Pancreas (tissue), 10 donors: Measurements from ENCODE around the gene C6orf136. TPM values are rescaled to one million over a fixed set of nuclear protein-coding genes. Genes with fewer than 3 reads are reported as not detected.

Source experiments
- ATAC-seq, 4 donors: fragments of 200-7000 bp; cut with Tn5 transposase; one replicate each; pipeline versions ENCODE4 v1.8.0 to v1.9.1; 2020; ENCODE audit warnings: mild to moderate bottlenecking in 4 of 4, moderate library complexity in 4 of 4
- DNase-seq, 6 donors: peaks; one replicate each; pipeline ENCODE4 v3.0.0-alpha.2; 2020
- FAIRE-seq: peaks from 2 replicates; lab custom pipeline; 2012; peaks lifted over from hg19 to GRCh38; lab: Jason Lieb, UNC
- H3K27ac ChIP-seq, 4 donors: fragments of 200-600 bp; sonication (generic); 1 replicate in 3 of 4; 2 replicates in 1 of 4; pipeline versions ENCODE4 v1.5.0 to v1.8.0; 2020
- H3K27me3 ChIP-seq, 4 donors: fragments of 200-600 bp; one replicate each; pipeline ENCODE4 v1.8.0; 2021
- H3K36me3 ChIP-seq, 3 donors: fragments of 200-600 bp; sonication (generic) in 1 of 3; one replicate each; pipeline versions ENCODE4 v1.5.0 to v1.8.0; 2020 to 2021
- H3K4me1 ChIP-seq, 3 donors: fragments of 200-600 bp; one replicate each; pipeline ENCODE4 v1.8.0; 2021
- H3K4me3 ChIP-seq, 4 donors: fragments of 200-600 bp; sonication (generic) in 2 of 4; one replicate each; pipeline versions ENCODE4 v1.5.0 to v1.8.0; 2020 to 2021
- H3K9me3 ChIP-seq, 4 donors: fragments of 200-600 bp; one replicate each; pipeline ENCODE4 v1.8.0; 2021
- WGBS, 2 donors: extraction: QIAGEN DNeasy Blood & Tissue Kit; methylation state at CpG; one replicate each; pipeline ENCODE4 v1.1.7; 2013; 5-methylcytosine and 5-hydroxymethylcytosine counted together
- intact Hi-C, 3 donors: fragments of 100-400 bp; cut with DNase I; formaldehyde crosslinking; loops; one replicate each; pipeline versions ENCODE4 v1.11.1 to v1.14.2; 2022
- polyA plus RNA-seq, 2 donors: library from polyadenylated mRNA; stranded (reverse); fragments of 200-250 nt; gene quantifications; one replicate each; pipeline ENCODE4 v1.2.3, GENCODE V29; 2013
- total RNA-seq, 6 donors: library from RNA; stranded (reverse); fragmentation: NEBNext Ultra II Directional in 4 of 6; extraction: Animal tissue kit (Norgen Biotek cat#: 25700) in 4 of 6; gene quantifications; one replicate each; pipeline versions ENCODE4 v1.2.1 to v1.2.4, GENCODE V29; 2021 to 2023
- TF ChIP-seq, protein P1 (sequence below), 4 donors: fragments of 200-600 bp; sonication (generic) in 3 of 4; IDR thresholded peaks; one replicate each; pipeline versions ENCODE4 v1.5.0 to v1.8.0; 2021; ENCODE audit warnings: antibody characterized with exemption in 4 of 4
- donor health status: healthy with polysubstance abuse.
- donor health status: DM: no; HTN: no; CAD: no; lungs with moderate emphysema.
- donor health status: DM: no; HTN: no; CAD: no.
- donor health status: control.
- donor health status: control.
- donor health status: Bipolar disorder and iron deficiency.
- donor health status: DM: yes; HTN: yes; CAD: no.
- donor health status: DM: no; HTN: no; CAD: no.
- donor health status: DM: no; HTN: no; CAD: no.
- donor health status: DM: yes; HTN: yes; CAD: no.

Gene C6orf136
- total and polyA plus RNA-seq, 8 donors: 7.9 to 57.1 (median 11.7) TPM

DNA sequence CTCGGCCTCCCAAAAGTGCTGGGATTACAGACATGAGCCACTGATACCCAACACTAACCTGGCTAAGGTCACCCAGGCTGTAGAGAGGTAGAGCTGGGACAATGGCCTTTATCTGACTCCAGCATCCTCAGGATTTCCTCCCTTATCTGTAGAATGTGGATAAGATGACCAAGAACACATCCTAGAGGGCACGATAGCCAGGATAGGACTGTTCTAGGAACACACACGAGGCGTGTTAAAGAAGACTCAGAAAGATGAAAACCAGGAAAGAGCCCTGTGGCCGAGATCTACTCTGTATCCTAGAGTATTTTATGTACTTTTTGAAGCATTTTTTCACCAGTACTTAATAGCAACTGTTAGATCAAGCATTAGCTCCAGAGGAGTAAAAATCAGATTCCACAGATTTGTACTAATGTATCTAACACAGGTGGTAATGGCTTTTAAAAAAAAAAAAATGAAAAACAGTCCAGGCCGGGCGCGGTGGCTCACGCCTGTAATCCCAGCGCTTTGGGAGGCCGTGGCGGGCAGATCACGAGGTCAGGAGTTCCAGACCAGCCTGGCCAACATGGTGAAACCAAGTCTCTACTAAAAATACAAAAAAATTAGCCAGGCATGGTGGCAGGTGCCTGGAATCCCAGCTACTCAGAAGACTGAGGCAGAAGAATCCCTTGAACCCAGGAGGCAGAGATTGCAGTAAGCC is 47.2 kb upstream of the C6orf136 start:
- TF ChIP-seq, protein P1, sequence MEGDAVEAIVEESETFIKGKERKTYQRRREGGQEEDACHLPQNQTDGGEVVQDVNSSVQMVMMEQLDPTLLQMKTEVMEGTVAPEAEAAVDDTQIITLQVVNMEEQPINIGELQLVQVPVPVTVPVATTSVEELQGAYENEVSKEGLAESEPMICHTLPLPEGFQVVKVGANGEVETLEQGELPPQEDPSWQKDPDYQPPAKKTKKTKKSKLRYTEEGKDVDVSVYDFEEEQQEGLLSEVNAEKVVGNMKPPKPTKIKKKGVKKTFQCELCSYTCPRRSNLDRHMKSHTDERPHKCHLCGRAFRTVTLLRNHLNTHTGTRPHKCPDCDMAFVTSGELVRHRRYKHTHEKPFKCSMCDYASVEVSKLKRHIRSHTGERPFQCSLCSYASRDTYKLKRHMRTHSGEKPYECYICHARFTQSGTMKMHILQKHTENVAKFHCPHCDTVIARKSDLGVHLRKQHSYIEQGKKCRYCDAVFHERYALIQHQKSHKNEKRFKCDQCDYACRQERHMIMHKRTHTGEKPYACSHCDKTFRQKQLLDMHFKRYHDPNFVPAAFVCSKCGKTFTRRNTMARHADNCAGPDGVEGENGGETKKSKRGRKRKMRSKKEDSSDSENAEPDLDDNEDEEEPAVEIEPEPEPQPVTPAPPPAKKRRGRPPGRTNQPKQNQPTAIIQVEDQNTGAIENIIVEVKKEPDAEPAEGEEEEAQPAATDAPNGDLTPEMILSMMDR (IDR thresholded peaks at IDR 0.05): no peak
- H3K9me3 ChIP-seq: no peaks in the 10 kb centered on the region
- H3K27me3 ChIP-seq: no peaks in the 10 kb centered on the region
- DNase-seq (no peak), ATAC-seq (peak in 1 of 4 donors; percentile 4), FAIRE-seq (no peak)
- WGBS, 2 donors: 67 to 78% methylated on average over 13 of the region's 13 CpGs
- no peak overlapping the region for H3K4me3 ChIP-seq
- H3K27ac ChIP-seq: no peak overlapping the region
- no peaks in the 10 kb centered on the region for H3K4me1 ChIP-seq
- intact Hi-C loops: no loop called here
- peaks cover 26 to 45% (median 39%) of the 10 kb centered on the region in 3 donors for H3K36me3 ChIP-seq

DNA sequence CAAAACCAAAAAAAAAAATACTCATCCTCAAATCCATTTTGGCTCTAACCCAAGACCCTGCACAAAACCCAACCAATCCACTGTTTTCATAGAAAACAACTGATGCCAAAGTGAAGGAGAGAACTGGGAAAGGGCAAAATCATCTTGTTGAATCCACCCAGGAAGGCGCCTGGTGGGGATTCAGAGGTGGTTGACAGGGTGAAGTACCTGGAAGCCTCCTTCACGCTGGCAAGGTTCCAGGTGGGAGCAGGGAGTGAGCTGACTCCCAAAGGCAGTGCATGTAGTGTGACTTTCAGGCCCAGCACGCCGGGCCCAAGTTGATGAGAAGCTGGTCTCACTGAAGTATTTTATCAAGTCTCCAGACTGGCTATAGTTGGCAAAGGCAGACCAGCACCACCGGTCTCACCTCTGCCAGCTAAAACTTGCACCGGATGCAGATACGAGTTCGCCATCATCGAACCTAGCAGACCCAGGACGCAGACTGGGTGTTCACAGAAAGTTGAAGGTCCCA is 46.4 kb upstream of the C6orf136 start:
- WGBS, 2 donors: 77 to 78% methylated on average over 10 of the region's 10 CpGs
- DNase-seq: peak in 3 of 6 donors; percentile 69 to 81 (median 69)

DNA sequence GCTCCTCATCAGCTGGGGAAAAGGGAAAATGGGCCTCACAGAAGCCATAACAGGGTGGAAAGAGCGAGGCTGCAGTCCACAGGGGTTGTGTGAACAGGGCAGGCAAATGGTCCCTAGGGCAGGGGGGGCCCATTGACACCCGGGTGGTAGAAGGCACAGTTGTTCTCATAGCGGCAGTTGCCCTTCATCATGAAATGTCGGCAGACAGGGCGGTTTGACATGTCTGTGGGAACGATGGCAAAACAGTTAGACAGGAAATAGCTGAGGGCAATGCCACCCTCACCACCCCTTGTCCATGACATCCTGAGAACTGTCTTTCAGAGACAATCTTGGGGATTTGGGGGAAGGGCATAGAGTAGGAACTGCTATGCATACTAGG is 45.5 kb upstream of the C6orf136 start:
- Histone ChIP-seq H3K27ac (no peak overlapping the region), H3K36me3 (peaks cover 36 to 59% (median 56%) of the 10 kb centered on the region in 3 donors), H3K9me3 (no peaks in the 10 kb centered on the region), H3K4me3 (no peak overlapping the region), H3K4me1 (no peaks in the 10 kb centered on the region), H3K27me3 (no peaks in the 10 kb centered on the region)
- no peak for FAIRE-seq
- no peak for DNase-seq
- intact Hi-C loops: no loop called here
- WGBS, 2 donors: 68 to 69% methylated on average over 6 of the region's 6 CpGs
- TF ChIP-seq, protein P1 (IDR thresholded peaks at IDR 0.05): no peak
- ATAC-seq: no peak

More for the DNA sequence above, 46.4 kb upstream of the C6orf136 start:
- H3K4me1 ChIP-seq: no peaks in the 10 kb centered on the region
- H3K27ac ChIP-seq: no peak overlapping the region
- no peak overlapping the region for H3K4me3 ChIP-seq
- H3K9me3 ChIP-seq: no peaks in the 10 kb centered on the region
- TF ChIP-seq, protein P1 (IDR thresholded peaks at IDR 0.05): no peak
- peaks cover 33 to 51% (median 46%) of the 10 kb centered on the region in 3 donors for H3K36me3 ChIP-seq
- intact Hi-C loops: no loop called here
- ATAC-seq (no peak), FAIRE-seq (no peak)
- H3K27me3 ChIP-seq: no peaks in the 10 kb centered on the region

DNA sequence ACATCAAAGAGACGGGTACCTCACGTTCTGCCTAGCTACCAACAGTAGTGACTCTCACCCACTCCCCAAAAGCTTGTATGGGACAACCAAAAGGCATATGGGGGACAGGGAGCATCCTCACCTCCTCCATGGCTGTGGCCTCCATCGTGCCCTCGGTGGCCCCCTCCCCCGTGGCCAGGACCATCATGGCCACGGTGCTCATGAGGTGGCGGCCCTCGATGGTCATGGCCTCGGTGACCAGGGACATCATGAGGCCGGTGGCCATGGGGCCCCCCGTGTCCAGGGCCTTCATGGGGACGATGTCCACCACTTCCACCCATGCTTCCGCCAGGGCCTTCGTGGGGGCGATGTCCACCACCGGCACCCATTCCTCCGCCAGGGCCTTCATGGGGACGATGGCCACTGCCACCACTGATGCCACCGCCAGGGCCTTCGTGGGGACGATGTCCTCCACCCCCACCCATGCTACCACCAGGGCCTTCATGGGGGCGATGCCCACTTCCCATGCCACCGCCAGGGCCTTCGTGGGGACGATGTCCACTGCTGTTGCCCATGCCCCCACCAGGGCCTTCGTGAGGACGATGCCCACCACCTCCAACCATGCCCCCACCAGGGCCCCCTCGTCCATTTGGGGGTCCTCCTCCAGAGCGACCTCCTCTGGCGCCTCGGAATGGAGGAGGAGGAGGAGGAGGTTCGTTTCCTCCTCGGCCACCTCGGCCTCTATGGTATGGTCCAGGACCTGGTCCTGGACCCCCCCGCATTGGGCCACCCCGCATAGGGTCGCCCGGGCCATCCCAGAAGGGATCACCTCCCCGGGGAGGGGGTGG is 44.9 kb upstream of the C6orf136 start:
- DNase-seq: peak in 1 of 6 donors; percentile 54
- intact Hi-C loops: no loop called here
- Histone ChIP-seq H3K4me1 (no peaks in the 10 kb centered on the region), H3K27ac (no peak overlapping the region), H3K9me3 (no peaks in the 10 kb centered on the region), H3K36me3 (peaks cover 42 to 62% (median 61%) of the 10 kb centered on the region in 3 donors), H3K4me3 (no peak overlapping the region), H3K27me3 (no peaks in the 10 kb centered on the region)
- FAIRE-seq: no peak
- 89 to 90% methylated on average over 39 of the region's 39 CpGs for whole genome bisulfite sequencing, 2 donors
- TF ChIP-seq, protein P1 (IDR thresholded peaks at IDR 0.05): no peak
- no peak for ATAC-seq
